NT2/D1 (cell line): Measurements from ENCODE around the gene EAF1.
"Not testable (repeated sequence)": the region's sequence is repeated elsewhere in the genome, so short reads cannot be mapped to it uniquely, and the experiment has no call there.

Experiments
- DNase-seq: peaks from one replicate; pipeline ENCODE4 v3.0.0-alpha.2; 2011; ENCODE audit warnings: low read depth, low spot score
- H3K27me3 ChIP-seq: 2 replicates; pipeline ENCODE4 v1.6.0; 2011; ENCODE audit warnings: mild to moderate bottlenecking; ENCODE audit not compliant: insufficient read length, insufficient read depth
- H3K36me3 ChIP-seq: 2 replicates; pipeline ENCODE4 v1.6.1; 2011; ENCODE audit warnings: mild to moderate bottlenecking, low read length, mixed read lengths; ENCODE audit not compliant: insufficient read depth, insufficient read length
- H3K4me1 ChIP-seq: 2 replicates; pipeline ENCODE4 v1.5.1; 2011; ENCODE audit not compliant: insufficient read depth, insufficient read length
- H3K4me3 ChIP-seq: 2 replicates; pipeline ENCODE4 v1.5.1; 2011; ENCODE audit warnings: low read depth; ENCODE audit not compliant: insufficient read length
- H3K9ac ChIP-seq: 2 replicates; pipeline ENCODE4 v1.6.0; 2011; ENCODE audit warnings: low read depth; ENCODE audit not compliant: insufficient read length
- H3K9me3 ChIP-seq: 2 replicates; pipeline ENCODE4 v1.5.1; 2011; ENCODE audit warnings: mild to moderate bottlenecking, low read length; ENCODE audit not compliant: insufficient read depth
- SUZ12 ChIP-seq: IDR thresholded peaks from 2 replicates; pipeline ENCODE4 v1.6.1; 2011; ENCODE audit not compliant: insufficient read length, insufficient read depth; ENCODE audit errors: extremely low read depth
- YY1 ChIP-seq: IDR thresholded peaks from 2 replicates; pipeline ENCODE4 v1.6.1; 2011; ENCODE audit not compliant: insufficient read length, insufficient read depth
- ZNF274 ChIP-seq: IDR thresholded peaks from 2 replicates; pipeline ENCODE4 v1.6.1; 2011; ENCODE audit warnings: mild to moderate bottlenecking, low read depth, low read length

The EAF1 gene

GRCh38 chr3:15427182-15427880 lies at the start of gene EAF1, which contains the start of gene METTL6:
Gene EAF1, plus strand, starts transcription at chr3:15427598. Its CDS starts 182 bp downstream, at chr3:15427780.
Gene METTL6, minus strand, starts transcription at chr3:15427544. Its CDS starts 1,033 bp downstream, at chr3:15426511.
- Histone ChIP-seq H3K36me3 (peaks cover 69% of the 10 kb centered on the region), H3K27me3 (no peaks in the 10 kb centered on the region), H3K4me3 (peak within 1 kb of the TSS; percentile 98), H3K9ac (peak within 1 kb of the TSS; percentile 96), H3K9me3 (no peaks in the 10 kb centered on the region), H3K4me1 (no peaks in the 10 kb centered on the region)
- peak; percentile 25 for TF ChIP-seq YY1
- TF ChIP-seq SUZ12 = no peak
- TF ChIP-seq ZNF274 = no peak
- peak; percentile 66 for DNase-seq

DNA sequence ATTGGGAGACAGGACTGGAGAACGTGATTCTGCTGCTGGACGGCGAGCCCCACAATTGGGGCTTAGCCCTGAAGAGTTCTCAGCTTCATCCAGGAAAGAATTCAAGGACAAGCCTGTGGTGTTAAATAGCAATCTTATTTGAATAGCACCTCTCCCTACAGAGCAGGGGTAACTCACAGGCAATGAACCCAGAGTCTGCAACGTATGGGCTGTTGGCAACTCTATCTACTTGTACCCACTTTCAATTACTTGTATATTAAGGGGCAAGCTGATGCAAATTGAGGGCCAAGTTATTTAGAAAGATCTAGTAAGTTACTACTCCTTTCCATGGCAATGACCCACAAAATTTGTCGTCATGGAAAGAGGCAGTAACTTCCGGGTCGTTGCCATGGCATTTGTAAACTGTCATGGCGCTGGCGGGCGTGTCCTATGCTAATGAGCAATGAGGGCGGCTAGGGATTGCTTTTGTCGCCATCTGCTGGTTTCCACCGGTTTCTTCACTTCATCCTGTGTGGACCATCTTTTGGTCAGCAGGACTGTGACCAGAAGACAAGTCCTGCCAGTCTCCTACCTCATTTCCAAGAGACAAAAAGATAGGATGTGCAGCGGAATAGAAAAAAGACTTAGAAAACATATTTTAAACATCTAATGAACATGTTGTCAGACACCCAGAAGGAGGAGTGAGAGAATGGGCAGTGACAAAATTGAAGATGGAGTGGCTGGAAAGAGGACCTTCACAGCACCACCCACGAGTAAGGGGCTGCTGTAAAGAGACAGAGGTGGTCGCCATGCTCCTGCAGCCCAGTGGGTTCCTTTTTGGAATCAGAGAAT lies 49.2 kb upstream of the EAF1 start:
- no peak overlapping the region for H3K9ac ChIP-seq
- TF ChIP-seq ZNF274 (no peak), YY1 (peak; percentile 90), SUZ12 (no peak)
- H3K36me3 ChIP-seq = no peaks in the 10 kb centered on the region
- peak; percentile 92 for DNase-seq
- H3K4me3 ChIP-seq = no peak overlapping the region
- H3K4me1 ChIP-seq = peaks cover 3% of the 10 kb centered on the region
- no peaks in the 10 kb centered on the region for H3K27me3 ChIP-seq
- no peaks in the 10 kb centered on the region for H3K9me3 ChIP-seq

DNA sequence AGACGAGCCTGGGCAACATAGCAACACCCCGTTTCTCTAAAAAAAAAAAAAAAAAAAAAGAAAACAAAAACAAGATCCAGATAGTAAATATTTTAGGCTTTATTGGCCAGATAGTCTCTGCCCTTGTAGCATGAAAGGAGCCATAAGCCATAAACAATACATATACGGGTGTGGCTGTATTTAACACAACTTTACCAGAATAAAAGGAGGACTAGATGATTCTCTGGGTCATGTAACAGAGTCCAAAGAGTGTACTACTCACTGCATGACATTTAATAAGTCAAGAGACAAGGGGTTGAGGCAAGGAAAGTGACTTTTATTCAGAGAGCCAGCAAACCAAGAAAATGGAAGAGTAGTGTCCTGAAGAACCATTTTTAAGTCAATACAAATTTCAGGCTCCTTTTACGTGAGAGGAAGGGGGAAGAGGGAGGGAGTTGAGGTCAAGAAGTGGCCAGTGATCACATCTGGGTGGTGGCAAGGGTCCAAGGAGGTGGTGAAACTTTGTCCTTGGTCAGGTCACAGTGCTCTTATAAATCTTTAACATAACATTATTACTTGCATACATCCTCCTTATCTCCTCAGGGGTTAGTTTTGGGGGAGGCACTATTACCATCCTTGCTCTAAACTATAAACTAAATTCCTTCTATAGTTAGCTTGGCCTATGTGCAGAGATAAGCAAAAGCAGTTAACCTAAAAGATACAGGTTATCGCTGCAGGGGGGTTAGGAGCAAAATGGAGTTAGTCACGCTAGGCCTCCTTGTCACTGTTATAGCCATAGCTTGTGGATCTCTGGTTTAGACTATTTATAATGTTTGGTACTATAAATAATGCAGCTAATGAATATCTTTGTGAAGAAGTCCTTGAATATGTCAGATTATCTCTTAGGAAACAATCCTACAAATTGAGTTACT lies 46.2 kb upstream of the EAF1 start:
- TF ChIP-seq ZNF274 = no peak
- no peak for TF ChIP-seq SUZ12
- no peak for TF ChIP-seq YY1
- Histone ChIP-seq H3K4me3 (no peak overlapping the region), H3K9me3 (peaks cover 8% of the 10 kb centered on the region), H3K27me3 (no peaks in the 10 kb centered on the region), H3K4me1 (peaks cover 3% of the 10 kb centered on the region), H3K36me3 (no peaks in the 10 kb centered on the region), H3K9ac (no peak overlapping the region)
- DNase-seq = no peak

GRCh38 chr3:15382405-15382923 lies 44.9 kb upstream of the EAF1 start:
- TF ChIP-seq ZNF274 (no peak), SUZ12 (no peak), YY1 (no peak)
- peaks cover 3% of the 10 kb centered on the region for H3K4me1 ChIP-seq

DNA sequence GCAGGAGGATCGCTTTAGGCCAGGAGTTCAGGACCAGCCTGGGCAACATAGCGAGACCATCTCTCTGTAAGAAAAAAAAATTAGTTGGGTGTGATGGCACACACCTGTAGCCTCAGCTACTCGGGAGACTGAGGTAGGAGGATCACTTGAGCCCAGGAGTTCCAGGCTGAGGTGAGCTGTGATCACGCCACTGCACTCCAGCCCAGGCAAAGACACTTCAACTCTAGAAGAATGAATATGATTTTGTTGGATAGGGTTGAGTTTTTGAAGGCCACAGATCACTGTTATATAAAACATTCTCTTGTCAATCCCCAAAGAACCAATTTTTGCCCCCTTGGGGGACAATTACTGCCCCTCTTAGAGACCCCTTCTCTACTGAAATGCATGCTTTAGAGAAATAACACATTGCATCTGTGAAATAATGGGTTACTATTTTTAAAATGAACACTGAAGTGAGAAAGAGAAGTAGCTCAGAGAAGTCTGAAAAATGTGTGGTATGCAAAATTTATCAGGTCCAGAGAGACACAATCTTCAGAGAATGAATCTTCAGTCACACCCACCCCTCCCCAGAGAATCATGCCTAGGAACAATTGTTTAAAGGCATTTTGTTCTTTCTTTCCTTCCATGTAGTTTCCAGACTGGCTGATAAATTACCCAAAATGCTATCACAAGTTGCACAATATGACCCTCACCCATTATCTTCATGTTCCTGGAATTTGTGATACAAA lies 42.7 kb upstream of the EAF1 start:
- no peaks in the 10 kb centered on the region for H3K36me3 ChIP-seq
- H3K27me3 ChIP-seq = no peaks in the 10 kb centered on the region
- no peak for DNase-seq
- no peak overlapping the region for H3K4me3 ChIP-seq
- no peak overlapping the region for H3K9ac ChIP-seq
- TF ChIP-seq SUZ12 = no peak
- no peak for TF ChIP-seq ZNF274
- TF ChIP-seq YY1 = no peak
- H3K9me3 ChIP-seq = peaks cover 17% of the 10 kb centered on the region
- no peaks in the 10 kb centered on the region for H3K4me1 ChIP-seq

More at GRCh38 chr3:15382405-15382923, 44.9 kb upstream of the EAF1 start:
- no peak for DNase-seq
- peaks cover 17% of the 10 kb centered on the region for H3K9me3 ChIP-seq
- no peaks in the 10 kb centered on the region for H3K36me3 ChIP-seq
- H3K4me3 ChIP-seq = no peak overlapping the region
- H3K27me3 ChIP-seq = no peaks in the 10 kb centered on the region
- H3K9ac ChIP-seq = no peak overlapping the region

DNA sequence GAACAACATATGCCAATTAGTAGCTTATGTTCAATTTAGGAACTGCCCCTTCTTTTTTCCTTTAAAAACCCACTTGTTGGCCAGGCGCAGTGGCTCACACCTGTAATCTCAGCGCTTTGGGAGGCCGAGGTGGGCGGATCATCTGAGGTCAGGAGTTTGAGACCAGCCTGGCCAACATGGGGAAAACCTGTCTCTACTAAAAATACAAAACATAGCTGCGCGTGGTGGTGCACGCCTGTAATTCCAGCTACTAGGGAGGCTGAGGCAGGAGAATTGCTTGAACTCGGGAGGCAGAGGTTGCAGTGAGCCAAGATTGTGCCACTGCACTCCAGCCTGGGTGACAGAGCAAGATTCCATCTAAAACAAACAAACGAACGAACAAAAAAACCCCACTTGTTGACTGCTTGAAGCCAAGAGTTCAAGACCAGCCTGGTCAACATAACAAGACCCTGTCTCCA lies 42.1 kb upstream of the EAF1 start:
- not testable (repeated sequence) for DNase-seq, H3K4me3 ChIP-seq, H3K27me3 ChIP-seq, H3K4me1 ChIP-seq, H3K9ac ChIP-seq, H3K36me3 ChIP-seq
- H3K9me3 ChIP-seq = peaks cover 17% of the 10 kb centered on the region
